T-helper 1 cell treated with Interleukin-12 subunit alpha and Interleukin-12 subunit beta and Interleukin-4 antibody, amounts not matched to agents 30 ng/mL and 1 ng/mL, for 36 hours (primary cell): ENCODE results near the gene FYN. TPM values are rescaled to one million over a fixed set of nuclear protein-coding genes. Genes with fewer than 3 reads are reported as not detected.

Source experiments
- intact Hi-C: fragments of 100-400 bp; cut with micrococcal nuclease; formaldehyde crosslinking; loops from one replicate; pipeline ENCODE4 v1.15.1; 2024
- total RNA-seq: library from RNA; stranded (reverse); gene quantifications from 2 replicates; pipeline ENCODE4 v1.2.3, GENCODE V29; 2022

Gene FYN
- total RNA-seq, 1 donor from 2014 or later: 157 TPM

- intact Hi-C loops: no loop called here
Measured at GRCh38 chr6:111673532-111673931, 199.7 kb downstream of the FYN start.

GRCh38 chr6:111672761-111673450, 200.3 kb downstream of the FYN start:
- intact Hi-C loops: no loop called here

GRCh38 chr6:111669326-111669725, 203.9 kb downstream of the FYN start:
- intact Hi-C loops: no loop called here

GRCh38 chr6:111668410-111668809, 204.8 kb downstream of the FYN start:
- intact Hi-C loops: no loop called here

GRCh38 chr6:111667931-111668330, 205.3 kb downstream of the FYN start:
- intact Hi-C loops: no loop called here

- intact Hi-C loops: no loop called here
Measured at GRCh38 chr6:111666847-111667246, 206.4 kb downstream of the FYN start.

- intact Hi-C loops: no loop called here
Measured at GRCh38 chr6:111664565-111665030, 208.7 kb downstream of the FYN start.

GRCh38 chr6:111663692-111664564, 209.3 kb downstream of the FYN start:
- intact Hi-C loops: no loop called here

GRCh38 chr6:111662794-111663593, 210.3 kb downstream of the FYN start:
- intact Hi-C loops: no loop called here

GRCh38 chr6:111662072-111662793, 211.0 kb downstream of the FYN start:
- intact Hi-C loops: no loop called here

GRCh38 chr6:111661541-111662061, 211.7 kb downstream of the FYN start:
- intact Hi-C loops: no loop called here

GRCh38 chr6:111660531-111660930, 212.7 kb downstream of the FYN start:
- intact Hi-C loops: no loop called here

- intact Hi-C loops: no loop called here
Measured at GRCh38 chr6:111658462-111659154, 214.6 kb downstream of the FYN start.

- intact Hi-C loops: no loop called here
Measured at GRCh38 chr6:111657146-111657545, 216.1 kb downstream of the FYN start.

- intact Hi-C loops: no loop called here
Measured at GRCh38 chr6:111653979-111654378, 219.3 kb downstream of the FYN start.

- intact Hi-C loops: no loop called here
Measured at GRCh38 chr6:111653434-111653833, 219.8 kb downstream of the FYN start.

GRCh38 chr6:111652156-111652555, 221.1 kb downstream of the FYN start:
- intact Hi-C loops: no loop called here

GRCh38 chr6:111651185-111652034, 221.8 kb downstream of the FYN start:
- intact Hi-C loops: no loop called here

GRCh38 chr6:111650049-111650448, 223.2 kb downstream of the FYN start:
- intact Hi-C loops: no loop called here
